ENCODE data around the gene SCN3A.
A peak's percentile ranks its signal among the peaks of the same experiment; 100 is the strongest.

The SCN3A gene

DNA sequence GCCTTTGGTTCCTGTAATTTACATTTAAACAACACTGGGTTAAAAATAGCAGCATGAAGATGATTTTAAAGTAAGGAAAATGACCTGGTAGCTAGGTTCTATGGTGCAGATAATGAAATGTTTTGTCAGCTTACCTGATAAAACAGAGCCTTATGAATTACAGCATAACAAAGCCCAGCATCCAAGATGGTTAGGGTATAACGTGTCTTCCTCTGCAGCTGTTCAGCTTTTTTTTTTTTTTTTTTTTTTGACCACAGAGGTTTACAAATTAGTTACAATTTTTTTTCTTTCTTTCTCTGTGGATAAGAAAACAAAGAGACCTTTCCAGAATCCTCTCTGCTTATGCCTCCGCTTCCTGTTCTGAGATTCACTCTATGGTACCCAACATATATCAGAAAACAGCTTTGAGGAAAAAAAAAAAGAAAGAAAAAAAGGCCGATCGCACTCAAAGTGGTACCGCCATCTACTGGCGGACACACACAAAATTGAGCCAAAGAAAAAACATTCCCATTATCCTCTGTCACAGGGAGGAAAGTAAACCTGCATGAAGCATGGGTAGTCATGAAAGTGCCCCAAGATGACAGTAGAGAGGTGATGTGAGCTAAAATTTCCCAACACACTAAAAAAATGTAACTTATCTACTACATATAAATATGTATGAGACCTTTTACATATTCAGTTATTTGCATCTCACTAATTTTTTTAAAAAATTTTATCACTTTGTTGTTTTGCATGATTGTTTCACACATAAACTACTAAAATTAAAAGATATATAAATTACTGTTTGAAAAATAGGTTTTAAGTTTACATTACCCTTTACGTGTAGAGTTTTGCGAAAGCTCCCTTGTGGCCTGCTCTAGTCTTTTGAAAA lies at the start of gene SCN3A:
Gene SCN3A, minus strand, starts transcription at position 362 of the 871 bp plus-strand sequence. CDS start 27,656 bp downstream, outside the sequence.
- TF ChIP-seq, protein P1, sequence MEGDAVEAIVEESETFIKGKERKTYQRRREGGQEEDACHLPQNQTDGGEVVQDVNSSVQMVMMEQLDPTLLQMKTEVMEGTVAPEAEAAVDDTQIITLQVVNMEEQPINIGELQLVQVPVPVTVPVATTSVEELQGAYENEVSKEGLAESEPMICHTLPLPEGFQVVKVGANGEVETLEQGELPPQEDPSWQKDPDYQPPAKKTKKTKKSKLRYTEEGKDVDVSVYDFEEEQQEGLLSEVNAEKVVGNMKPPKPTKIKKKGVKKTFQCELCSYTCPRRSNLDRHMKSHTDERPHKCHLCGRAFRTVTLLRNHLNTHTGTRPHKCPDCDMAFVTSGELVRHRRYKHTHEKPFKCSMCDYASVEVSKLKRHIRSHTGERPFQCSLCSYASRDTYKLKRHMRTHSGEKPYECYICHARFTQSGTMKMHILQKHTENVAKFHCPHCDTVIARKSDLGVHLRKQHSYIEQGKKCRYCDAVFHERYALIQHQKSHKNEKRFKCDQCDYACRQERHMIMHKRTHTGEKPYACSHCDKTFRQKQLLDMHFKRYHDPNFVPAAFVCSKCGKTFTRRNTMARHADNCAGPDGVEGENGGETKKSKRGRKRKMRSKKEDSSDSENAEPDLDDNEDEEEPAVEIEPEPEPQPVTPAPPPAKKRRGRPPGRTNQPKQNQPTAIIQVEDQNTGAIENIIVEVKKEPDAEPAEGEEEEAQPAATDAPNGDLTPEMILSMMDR (IDR thresholded peaks at IDR 0.05; ENCODE audit: borderline replicate concordance, extremely low read depth, low read length, poor library complexity, severe bottlenecking), result peak; percentile 85
- TF ChIP-seq EZH2 (IDR thresholded peaks at IDR 0.05; ENCODE audit: borderline replicate concordance, low read depth, low read length, severe bottlenecking), result no peak
- Histone ChIP-seq H3K4me3 (ENCODE audit: low read depth in 1 of 2, low read length in 2 of 2) (peak within 1 kb of the TSS; percentile 16 to 55; a peak in 3 of 4 replicates), H3K9ac (ENCODE audit: low read depth, low read length) (peak within 1 kb of the TSS; percentile 51), H3K4me1 (ENCODE audit: insufficient read depth, low read length) (peaks cover 43% of the 10 kb centered on the region), H4K20me1 (ENCODE audit: insufficient read depth, low read length) (no peaks in the 10 kb centered on the region), H3K9me3 (ENCODE audit: insufficient read depth, low read length, severe bottlenecking) (no peaks in the 10 kb centered on the region), H3K27me3 (ENCODE audit: insufficient read depth, low read length, poor library complexity) (no peaks in the 10 kb centered on the region), H3K27ac (ENCODE audit: low read length) (peak within 1 kb of the TSS; percentile 80), H3K36me3 (ENCODE audit: insufficient read depth, low read length) (no peaks in the 10 kb centered on the region), H3K79me2 (ENCODE audit: insufficient read depth, low read length) (no peaks in the 10 kb centered on the region), H3K4me2 (ENCODE audit: insufficient read depth, low read length) (peak within 1 kb of the TSS; percentile 69), H2AFZ (ENCODE audit: low read depth, low read length) (peak within 1 kb of the TSS; percentile 73)
- peak; percentile 56 for DNase-seq
- ATAC-seq (ENCODE audit: insufficient read depth, low read depth), result peak; percentile 88

DNA sequence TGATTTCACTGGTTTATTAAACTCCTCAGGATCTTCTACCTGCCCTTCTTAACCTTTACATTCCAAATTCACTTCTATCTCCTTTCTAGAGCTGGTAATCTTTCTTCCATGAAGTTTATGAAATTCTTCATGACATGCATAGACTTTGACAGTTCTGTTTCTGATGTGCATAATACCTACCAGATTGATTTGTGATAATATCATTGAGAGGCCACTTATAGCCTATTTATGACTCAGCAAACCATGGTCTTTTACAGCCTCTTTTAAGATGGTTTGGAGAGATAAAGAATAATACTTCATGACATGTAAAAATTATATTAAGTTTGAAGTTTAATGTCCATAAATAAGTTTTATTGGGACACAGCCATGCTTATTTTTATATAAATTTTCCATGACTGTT lies 49.3 kb upstream of the SCN3A start:
- ATAC-seq (ENCODE audit: insufficient read depth, low read depth), result no peak
- TF ChIP-seq, protein P1 (IDR thresholded peaks at IDR 0.05; ENCODE audit: borderline replicate concordance, extremely low read depth, low read length, poor library complexity, severe bottlenecking), result no peak
- no peak for TF ChIP-seq EZH2 (IDR thresholded peaks at IDR 0.05; ENCODE audit: borderline replicate concordance, low read depth, low read length, severe bottlenecking)
- no peak for DNase-seq
- no peak overlapping the region for H3K4me3 ChIP-seq (ENCODE audit: low read depth in 1 of 2, low read length in 2 of 2)
- no peak overlapping the region for H3K4me2 ChIP-seq (ENCODE audit: insufficient read depth, low read length)
- no peaks in the 10 kb centered on the region for H3K36me3 ChIP-seq (ENCODE audit: insufficient read depth, low read length)
- H3K27me3 ChIP-seq (ENCODE audit: insufficient read depth, low read length, poor library complexity), result no peaks in the 10 kb centered on the region
- no peaks in the 10 kb centered on the region for H3K79me2 ChIP-seq (ENCODE audit: insufficient read depth, low read length)
- no peak overlapping the region for H2AFZ ChIP-seq (ENCODE audit: low read depth, low read length)
- H3K27ac ChIP-seq (ENCODE audit: low read length), result no peak overlapping the region
- H3K9ac ChIP-seq (ENCODE audit: low read depth, low read length), result no peak overlapping the region
- no peaks in the 10 kb centered on the region for H3K9me3 ChIP-seq (ENCODE audit: insufficient read depth, low read length, severe bottlenecking)
- no peaks in the 10 kb centered on the region for H4K20me1 ChIP-seq (ENCODE audit: insufficient read depth, low read length)
- H3K4me1 ChIP-seq (ENCODE audit: insufficient read depth, low read length), result no peaks in the 10 kb centered on the region

DNA sequence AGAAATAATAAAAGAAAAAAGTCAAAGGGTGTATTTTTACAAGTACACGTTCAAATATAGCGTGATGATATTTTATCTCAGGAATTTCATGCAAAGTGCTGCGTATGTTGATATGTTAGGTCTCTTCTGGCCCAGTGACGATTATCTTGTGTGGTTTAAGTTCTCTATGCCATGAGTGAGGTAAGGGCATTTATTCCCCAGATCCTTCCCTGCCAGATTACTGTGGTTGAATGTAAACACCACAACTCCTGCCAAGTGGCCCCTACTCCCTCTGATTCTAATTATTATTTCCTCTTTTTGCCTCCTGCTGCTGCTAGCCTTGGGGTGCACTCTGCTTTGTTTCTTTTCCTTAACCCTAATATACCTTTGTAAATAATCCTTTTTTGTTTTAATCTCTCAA lies 47.5 kb upstream of the SCN3A start:
- no peaks in the 10 kb centered on the region for H4K20me1 ChIP-seq (ENCODE audit: insufficient read depth, low read length)
- TF ChIP-seq EZH2 (IDR thresholded peaks at IDR 0.05; ENCODE audit: borderline replicate concordance, low read depth, low read length, severe bottlenecking), result no peak
- TF ChIP-seq, protein P1 (IDR thresholded peaks at IDR 0.05; ENCODE audit: borderline replicate concordance, extremely low read depth, low read length, poor library complexity, severe bottlenecking), result no peak
- H3K36me3 ChIP-seq (ENCODE audit: insufficient read depth, low read length), result no peaks in the 10 kb centered on the region
- DNase-seq (no peak), ATAC-seq (ENCODE audit: insufficient read depth, low read depth) (no peak; the same call in 2 of the 3 replicates)
- no peak overlapping the region for H3K4me3 ChIP-seq (ENCODE audit: low read depth in 1 of 2, low read length in 2 of 2)
- no peak overlapping the region for H3K27ac ChIP-seq (ENCODE audit: low read length)
- H3K27me3 ChIP-seq (ENCODE audit: insufficient read depth, low read length, poor library complexity), result no peaks in the 10 kb centered on the region
- no peaks in the 10 kb centered on the region for H3K79me2 ChIP-seq (ENCODE audit: insufficient read depth, low read length)
- H3K4me2 ChIP-seq (ENCODE audit: insufficient read depth, low read length), result no peak overlapping the region
- H3K4me1 ChIP-seq (ENCODE audit: insufficient read depth, low read length), result no peaks in the 10 kb centered on the region
- H2AFZ ChIP-seq (ENCODE audit: low read depth, low read length), result no peak overlapping the region
- no peak overlapping the region for H3K9ac ChIP-seq (ENCODE audit: low read depth, low read length)
- no peaks in the 10 kb centered on the region for H3K9me3 ChIP-seq (ENCODE audit: insufficient read depth, low read length, severe bottlenecking)

Measured in DND-41 (cell line).